Activated T-cell treated with anti-CD3 and anti-CD28 coated beads for 4 hours (primary cell): ENCODE measurements around the gene TRMT10A.
"Not testable (repeated sequence)": the region's sequence is repeated elsewhere in the genome, so short reads cannot be mapped to it uniquely, and the experiment has no call there.

ENCODE experiments used
- DNase-seq: peaks from one replicate; pipeline ENCODE4 v3.0.0-alpha.2; 2020

Gene TRMT10A

GRCh38 chr4:99540277-99540939 lies 23.4 kb downstream of the TRMT10A start:
- DNase-seq = no peak

- DNase-seq = no peak
Observed at GRCh38 chr4:99537674-99538073, 26.2 kb downstream of the TRMT10A start.

- DNase-seq = no peak
Observed at GRCh38 chr4:99536848-99537247, 27.0 kb downstream of the TRMT10A start.

GRCh38 chr4:99536271-99536670 lies 27.6 kb downstream of the TRMT10A start:
- DNase-seq = no peak

- not testable (repeated sequence) for DNase-seq
Observed at GRCh38 chr4:99534699-99535098, 29.1 kb downstream of the TRMT10A start.

GRCh38 chr4:99529956-99530355 lies 33.9 kb downstream of the TRMT10A start:
- no peak for DNase-seq

- DNase-seq = no peak
Observed at GRCh38 chr4:99529228-99529627, 34.6 kb downstream of the TRMT10A start.

- DNase-seq = no peak
Observed at GRCh38 chr4:99518601-99519295, 45.1 kb downstream of the TRMT10A start.

- no peak for DNase-seq
Observed at GRCh38 chr4:99510721-99511120, 53.1 kb downstream of the TRMT10A start, which contains the start of gene C4orf17. C4orf17 (plus strand) TSS chr4:99511021; CDS start chr4:99513082, 2,061 bp downstream.

- DNase-seq = peak; percentile 13
Observed at GRCh38 chr4:99507762-99508161, 56.1 kb downstream of the TRMT10A start.

- DNase-seq = no peak
Observed at GRCh38 chr4:99507349-99507748, 56.5 kb downstream of the TRMT10A start.

GRCh38 chr4:99506781-99507180 lies 57.1 kb downstream of the TRMT10A start:
- no peak for DNase-seq

GRCh38 chr4:99504804-99505502 lies 58.9 kb downstream of the TRMT10A start:
- DNase-seq = no peak
